ENCODE data around the gene PDCD7.

PDCD7 gene

DNA sequence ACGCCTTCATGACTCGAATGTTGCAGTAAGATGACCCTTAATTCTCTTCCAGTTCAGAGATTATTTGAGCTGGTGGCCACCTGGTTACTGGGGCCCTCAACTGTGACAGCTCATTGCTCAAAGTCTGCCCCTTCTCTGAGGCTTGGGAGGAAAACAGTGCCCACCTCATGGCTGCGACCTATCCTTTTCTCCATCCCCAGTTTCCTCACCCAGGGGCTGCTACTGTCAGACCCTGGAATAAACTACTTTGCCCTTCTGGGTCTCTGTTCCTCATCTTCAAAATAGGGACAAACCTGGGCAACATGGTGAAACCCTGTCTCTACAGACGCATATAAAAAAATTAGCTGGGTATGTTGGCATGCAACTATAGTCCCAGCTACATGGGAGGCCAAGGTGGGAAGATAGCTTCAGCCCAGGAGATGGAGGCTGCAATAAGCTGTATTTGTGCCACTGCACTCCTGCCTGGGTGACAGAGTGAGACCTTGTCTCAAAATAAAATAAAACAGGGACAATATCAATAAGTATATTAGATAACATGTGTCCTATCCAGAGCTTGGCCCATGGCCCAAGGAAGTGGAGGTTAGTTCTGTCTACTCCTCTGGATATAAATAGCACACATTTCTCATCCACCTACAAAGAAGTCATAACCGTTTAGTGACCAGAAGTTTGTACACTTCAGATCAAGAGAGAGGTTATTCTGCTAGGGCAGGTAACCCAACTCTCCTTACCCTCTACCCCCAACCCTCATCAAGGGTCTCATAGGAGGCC, 63.6 kb downstream of the PDCD7 start:
- DNase-seq = no peak

DNA sequence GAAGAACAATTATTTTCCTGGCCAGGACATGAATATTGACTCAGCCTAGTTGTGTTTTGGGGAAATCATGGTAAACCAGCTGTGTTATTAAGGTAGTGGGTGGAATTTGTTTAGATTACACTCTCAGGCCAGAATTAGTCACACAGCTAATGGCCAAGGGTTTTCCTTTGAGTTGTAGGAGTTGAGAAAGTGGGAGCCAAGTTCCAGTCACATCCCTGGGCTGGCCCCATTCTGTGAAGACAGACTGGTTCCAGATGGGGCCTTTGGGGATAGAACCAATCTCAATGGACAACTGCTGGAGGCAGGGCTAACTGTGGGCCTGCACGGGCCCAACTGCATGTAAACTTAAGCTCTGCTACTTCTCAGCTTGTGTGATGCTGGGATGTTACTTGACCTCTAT, 64.4 kb downstream of the PDCD7 start:
- no peak for DNase-seq

DNA sequence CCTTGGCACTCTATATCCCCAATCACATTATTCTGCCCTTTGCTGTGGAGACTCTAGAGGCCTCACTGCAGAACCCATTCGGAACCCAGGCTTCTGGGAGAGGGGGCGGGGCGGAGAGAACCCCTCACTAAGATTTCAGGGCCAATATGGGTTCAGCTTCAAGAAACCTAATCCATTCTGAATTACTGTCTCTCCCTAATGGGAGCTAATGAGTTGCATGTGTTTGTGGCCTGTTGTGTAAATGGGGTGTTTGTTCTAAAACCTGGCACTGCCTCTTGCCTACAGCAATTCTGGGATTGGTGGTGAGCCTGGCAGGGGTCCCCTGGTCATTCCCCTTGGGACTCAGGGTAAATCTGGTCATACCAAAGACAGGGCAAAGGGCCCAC, 65.2 kb downstream of the PDCD7 start:
- no peak for DNase-seq

DNA sequence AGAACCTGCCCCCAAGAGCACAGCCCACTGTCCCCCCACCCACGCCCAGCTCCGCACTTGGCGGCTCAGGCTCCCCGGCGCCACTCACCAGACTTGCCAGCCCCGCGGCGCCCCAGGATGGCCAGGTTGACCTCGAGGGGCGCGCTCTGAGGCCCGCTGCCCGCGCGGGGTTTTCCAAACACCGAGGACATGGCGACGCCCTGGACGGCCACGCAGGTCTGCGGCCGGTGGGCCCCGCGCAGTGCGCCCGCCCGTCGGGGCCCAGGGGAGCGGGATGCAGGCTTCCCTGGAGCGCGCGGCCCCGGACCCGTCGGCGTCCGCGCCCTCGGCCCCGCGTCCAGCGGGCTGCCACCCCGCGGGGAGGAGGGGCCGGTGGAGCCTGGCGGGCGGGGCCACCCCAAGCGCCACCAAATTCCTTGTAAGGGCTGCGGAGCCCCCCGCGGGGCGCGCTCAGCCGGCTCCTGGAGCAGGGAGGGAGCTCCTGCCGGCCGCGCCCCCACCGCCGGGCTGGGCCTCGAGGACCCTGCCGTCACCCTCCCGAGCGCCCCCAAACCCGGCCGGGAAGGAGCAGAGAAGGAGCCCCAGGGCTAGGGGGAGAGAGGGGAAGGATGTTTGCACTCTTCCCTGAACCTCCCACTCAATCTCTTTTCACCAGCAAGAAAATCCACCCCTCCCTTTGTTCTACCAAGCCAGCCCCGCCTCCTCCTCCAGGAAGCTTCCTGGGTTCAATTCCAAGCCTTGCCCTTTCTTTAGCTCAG, 65.8 kb downstream of the PDCD7 start, which contains the start of gene RASL12:
RASL12 (minus strand) TSS at position 347 of the 758 bp plus-strand sequence; CDS start at position 191, 156 bp downstream.
- no peak for DNase-seq
